ENCODE data around the gene BRIP1. TPM values are rescaled to one million over a fixed set of nuclear protein-coding genes. Genes with fewer than 3 reads are reported as not detected.
A peak's percentile ranks its signal among the peaks of the same experiment; 100 is the strongest.

Gene BRIP1
- polyA plus RNA-seq (2011; rRNA removed) (2.9 and 6.2 TPM in 2 replicates), polyA minus RNA-seq (2011; rRNA and poly(A)+ RNA removed) (6.8 and 8.3 TPM in 2 replicates)

DNA sequence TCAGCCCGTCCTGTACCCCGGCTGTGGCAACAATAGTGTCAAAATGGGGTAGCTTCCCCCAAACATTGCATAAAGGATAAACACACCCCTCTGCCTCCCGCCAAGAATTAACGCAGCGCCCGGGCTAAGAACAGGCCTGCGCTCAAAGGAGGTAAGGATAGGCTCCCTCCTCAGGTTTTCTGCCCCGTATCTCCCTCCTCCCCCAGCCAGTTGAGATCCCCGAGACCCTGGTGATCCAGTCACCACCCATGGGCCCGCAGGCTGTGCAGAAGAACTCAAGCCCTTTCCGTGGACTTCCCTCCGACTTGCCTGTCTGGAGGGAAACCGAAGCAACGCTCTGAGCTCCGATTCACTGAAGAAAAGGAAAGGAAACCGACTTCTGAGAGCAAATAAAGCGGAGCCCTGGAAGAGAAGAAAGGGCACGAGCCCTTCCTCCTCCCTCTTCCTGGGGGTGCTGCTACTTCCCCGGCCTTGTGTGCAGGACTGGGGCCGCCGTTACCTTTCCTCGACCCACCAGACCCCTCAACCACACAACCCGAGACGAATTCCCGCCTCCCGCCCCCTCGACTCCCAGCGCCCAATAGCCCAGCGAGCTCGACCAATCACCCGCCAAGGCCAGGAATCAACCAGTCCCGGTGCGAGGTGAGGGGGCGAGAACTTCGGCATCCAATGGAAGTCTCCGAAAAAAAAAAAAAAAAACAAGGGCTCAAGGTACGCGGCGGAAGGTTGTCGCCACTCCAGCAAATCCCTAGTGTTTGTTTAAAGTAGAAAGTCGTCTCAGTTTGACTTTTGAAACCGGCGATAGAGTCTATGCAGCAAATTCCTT is at the start of gene BRIP1:
BRIP1 (minus strand) TSS at position 554 of the 826 bp plus-strand sequence. CDS start 1,989 bp downstream, outside the sequence.
- TF ChIP-seq, protein P1, sequence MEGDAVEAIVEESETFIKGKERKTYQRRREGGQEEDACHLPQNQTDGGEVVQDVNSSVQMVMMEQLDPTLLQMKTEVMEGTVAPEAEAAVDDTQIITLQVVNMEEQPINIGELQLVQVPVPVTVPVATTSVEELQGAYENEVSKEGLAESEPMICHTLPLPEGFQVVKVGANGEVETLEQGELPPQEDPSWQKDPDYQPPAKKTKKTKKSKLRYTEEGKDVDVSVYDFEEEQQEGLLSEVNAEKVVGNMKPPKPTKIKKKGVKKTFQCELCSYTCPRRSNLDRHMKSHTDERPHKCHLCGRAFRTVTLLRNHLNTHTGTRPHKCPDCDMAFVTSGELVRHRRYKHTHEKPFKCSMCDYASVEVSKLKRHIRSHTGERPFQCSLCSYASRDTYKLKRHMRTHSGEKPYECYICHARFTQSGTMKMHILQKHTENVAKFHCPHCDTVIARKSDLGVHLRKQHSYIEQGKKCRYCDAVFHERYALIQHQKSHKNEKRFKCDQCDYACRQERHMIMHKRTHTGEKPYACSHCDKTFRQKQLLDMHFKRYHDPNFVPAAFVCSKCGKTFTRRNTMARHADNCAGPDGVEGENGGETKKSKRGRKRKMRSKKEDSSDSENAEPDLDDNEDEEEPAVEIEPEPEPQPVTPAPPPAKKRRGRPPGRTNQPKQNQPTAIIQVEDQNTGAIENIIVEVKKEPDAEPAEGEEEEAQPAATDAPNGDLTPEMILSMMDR (IDR thresholded peaks at IDR 0.05; ENCODE audit: insufficient read depth, low read depth, low read length) = no peak
- no peaks in the 10 kb centered on the region for H3K27me3 ChIP-seq (ENCODE audit: control insufficient read depth, insufficient read depth, low read length)
- ChIA-PET POLR2A (interaction anchor here (0.6 to 0.7 kb wide), 4 partner anchors 13 to 1328 kb away, joined by 4 to 19 read pairs (median 9); no protein-coding TSS in a partner anchor), CTCF (interaction anchor here (0.6 to 0.7 kb wide), 2 partner anchors 246 to 253 kb away, joined by 3 read pairs; no protein-coding TSS in a partner anchor)
- no peaks in the 10 kb centered on the region for H3K36me3 ChIP-seq (ENCODE audit: control insufficient read depth, insufficient read depth, low read length)
- DNase-seq (ENCODE audit: low read depth) = peak; percentile 71
- peak within 1 kb of the TSS; percentile 72 for H3K4me3 ChIP-seq (ENCODE audit: low read depth, low read length)

DNA sequence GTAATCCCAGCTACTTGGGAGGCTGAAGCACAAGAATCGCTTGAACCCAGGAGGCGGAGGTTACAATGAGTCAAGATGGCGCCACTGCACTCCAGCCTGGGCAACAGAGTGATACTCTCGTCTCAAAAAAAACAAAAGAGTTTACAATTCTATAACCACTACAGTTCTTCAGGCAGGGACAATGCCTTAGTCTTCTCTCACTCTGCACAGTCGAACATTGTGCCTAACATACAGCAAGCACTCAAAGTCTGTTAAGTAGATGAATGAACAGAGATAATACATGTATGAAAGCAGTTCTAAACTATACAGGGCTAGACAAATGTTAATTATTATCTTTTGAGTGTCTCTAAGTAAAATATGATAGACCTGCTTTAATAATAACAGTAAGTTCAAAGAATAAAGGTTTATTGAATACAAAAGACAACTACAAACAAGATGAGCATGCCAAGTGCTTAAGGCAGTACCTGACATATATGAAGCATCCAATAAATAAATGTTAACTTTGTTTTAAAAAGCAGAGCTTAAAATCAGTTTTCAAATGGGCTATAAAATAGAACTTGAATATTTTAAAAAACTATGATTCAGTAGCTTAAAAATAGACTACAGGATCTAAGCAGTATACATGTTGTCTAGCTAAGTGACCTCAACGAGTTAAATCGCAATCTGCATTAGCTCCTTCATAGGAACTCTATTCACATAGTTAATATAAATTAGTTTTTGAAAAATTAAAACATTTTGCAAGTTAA is 45.1 kb upstream of the BRIP1 start:
- Histone ChIP-seq H3K27me3 (ENCODE audit: control insufficient read depth, insufficient read depth, low read length) (no peaks in the 10 kb centered on the region), H3K36me3 (ENCODE audit: control insufficient read depth, insufficient read depth, low read length) (peaks cover 2% of the 10 kb centered on the region), H3K4me3 (ENCODE audit: low read depth, low read length) (no peak overlapping the region)
- no peak for DNase-seq (ENCODE audit: low read depth)
- CTCF ChIA-PET = interaction anchor here (1.2 kb wide), 1 partner anchor 201 kb away, joined by 4 read pairs; no protein-coding TSS in a partner anchor
- TF ChIP-seq, protein P1 (IDR thresholded peaks at IDR 0.05; ENCODE audit: insufficient read depth, low read depth, low read length) = no peak
- POLR2A ChIA-PET = no interaction called here

DNA sequence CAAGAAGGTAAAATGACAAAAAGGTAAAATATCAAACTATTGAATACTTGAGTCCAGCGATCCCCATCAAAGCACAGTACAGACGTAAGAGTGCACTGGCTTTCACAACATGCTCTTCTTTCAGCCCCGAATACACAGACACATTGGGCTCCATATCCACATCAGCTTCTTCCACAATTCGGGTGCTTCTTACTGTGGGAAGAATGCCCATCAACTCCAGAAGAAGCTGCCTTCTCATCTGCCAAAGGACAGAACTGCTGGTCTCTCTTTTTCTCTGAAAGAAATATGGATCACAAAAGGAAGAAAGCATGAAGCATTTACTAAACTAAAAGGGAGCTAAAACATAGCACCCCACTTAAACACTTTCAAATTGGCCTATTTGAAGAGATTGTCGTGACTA is 44.0 kb upstream of the BRIP1 start:
- Histone ChIP-seq H3K27me3 (ENCODE audit: control insufficient read depth, insufficient read depth, low read length) (no peaks in the 10 kb centered on the region), H3K36me3 (ENCODE audit: control insufficient read depth, insufficient read depth, low read length) (peaks cover 2% of the 10 kb centered on the region), H3K4me3 (ENCODE audit: low read depth, low read length) (no peak overlapping the region)
- ChIA-PET CTCF (no interaction called here), POLR2A (no interaction called here)
- TF ChIP-seq, protein P1 (IDR thresholded peaks at IDR 0.05; ENCODE audit: insufficient read depth, low read depth, low read length) = no peak
- no peak for DNase-seq (ENCODE audit: low read depth)

DNA sequence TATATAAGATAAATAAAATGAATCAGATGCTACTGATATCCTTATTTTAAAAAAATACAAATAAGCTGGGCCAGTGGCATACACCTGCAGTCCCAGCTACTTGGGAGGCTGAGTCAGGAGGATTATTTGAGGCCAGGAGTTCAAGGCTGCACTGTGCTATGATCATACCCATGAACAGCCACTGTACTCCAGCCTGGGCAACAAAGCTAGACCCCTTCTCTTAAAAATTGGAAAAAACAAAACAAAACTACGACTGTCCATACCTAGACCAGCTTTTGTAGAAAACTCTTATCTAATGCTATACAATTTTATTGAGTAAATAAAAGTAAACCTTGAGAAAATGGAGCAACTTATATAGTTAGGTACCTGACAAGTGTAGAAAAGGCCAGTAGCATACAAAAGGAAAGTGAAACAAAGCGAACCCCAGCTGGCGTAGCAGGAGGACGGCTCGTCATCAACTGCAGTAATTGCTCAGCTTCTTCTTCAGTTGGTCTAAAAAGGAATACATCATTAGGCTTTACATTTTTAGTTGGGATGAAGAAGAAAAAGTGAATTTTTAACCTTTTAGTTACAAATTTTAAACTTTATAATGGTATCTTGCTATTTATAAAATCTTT is 40.9 kb upstream of the BRIP1 start:
- Histone ChIP-seq H3K4me3 (ENCODE audit: low read depth, low read length) (no peak overlapping the region), H3K27me3 (ENCODE audit: control insufficient read depth, insufficient read depth, low read length) (no peaks in the 10 kb centered on the region), H3K36me3 (ENCODE audit: control insufficient read depth, insufficient read depth, low read length) (no peaks in the 10 kb centered on the region)
- no peak for DNase-seq (ENCODE audit: low read depth)
- ChIA-PET CTCF (interaction anchor here (0.8 kb wide), 1 partner anchor 16 kb away, joined by 3 read pairs; no protein-coding TSS in a partner anchor), POLR2A (no interaction called here)
- TF ChIP-seq, protein P1 (IDR thresholded peaks at IDR 0.05; ENCODE audit: insufficient read depth, low read depth, low read length) = no peak
